GM13977 (cell line): ENCODE results near the gene TIMM44.
A peak's percentile ranks its signal among the peaks of the same experiment; 100 is the strongest.
"Not testable (repeated sequence)": the region's sequence is repeated elsewhere in the genome, so short reads cannot be mapped to it uniquely, and the experiment has no call there.

Experiments
- DNase-seq: peaks from one replicate; pipeline ENCODE4 v3.0.0; 2012; ENCODE audit warnings: low spot score
- in situ Hi-C: fragments of 300-500 bp; cut with MboI; formaldehyde crosslinking; loops from one replicate; pipeline ENCODE4 v1.12.0; 2022; ENCODE audit warnings: low sequenced_read_pairs, low pct_unique_long_range_greater_than_20kb, mixed read lengths, inconsistent platforms; ENCODE audit not compliant: unreplicated experiment
- TF ChIP-seq, protein P1 (sequence below): IDR thresholded peaks from 2 replicates; pipeline ENCODE4 v1.5.1; 2012; ENCODE audit warnings: mild to moderate bottlenecking, control low read depth; ENCODE audit not compliant: insufficient read depth; ENCODE audit errors: extremely low read depth, missing control alignments

TIMM44 gene

DNA sequence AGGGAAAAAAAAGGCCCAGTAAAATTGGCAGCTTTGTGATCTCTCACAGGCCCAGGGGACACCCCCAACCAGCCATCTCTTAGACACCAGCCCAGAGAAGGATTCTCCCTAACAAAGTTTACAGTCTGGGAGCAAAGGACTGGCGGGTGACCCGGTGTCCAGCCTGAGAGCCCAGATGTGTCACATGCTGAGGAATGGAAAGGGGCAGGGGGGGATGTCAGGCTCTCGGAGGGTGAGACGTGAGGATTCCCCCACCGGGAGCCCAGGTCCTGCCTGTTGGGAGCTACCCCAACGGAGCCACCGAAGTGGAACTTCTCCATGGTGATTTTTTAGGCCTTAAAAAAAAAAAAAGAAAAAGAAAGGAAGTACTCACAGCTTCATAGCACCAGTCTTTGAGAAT, 12.7 kb downstream of the TIMM44 start:
- TF ChIP-seq, protein P1, sequence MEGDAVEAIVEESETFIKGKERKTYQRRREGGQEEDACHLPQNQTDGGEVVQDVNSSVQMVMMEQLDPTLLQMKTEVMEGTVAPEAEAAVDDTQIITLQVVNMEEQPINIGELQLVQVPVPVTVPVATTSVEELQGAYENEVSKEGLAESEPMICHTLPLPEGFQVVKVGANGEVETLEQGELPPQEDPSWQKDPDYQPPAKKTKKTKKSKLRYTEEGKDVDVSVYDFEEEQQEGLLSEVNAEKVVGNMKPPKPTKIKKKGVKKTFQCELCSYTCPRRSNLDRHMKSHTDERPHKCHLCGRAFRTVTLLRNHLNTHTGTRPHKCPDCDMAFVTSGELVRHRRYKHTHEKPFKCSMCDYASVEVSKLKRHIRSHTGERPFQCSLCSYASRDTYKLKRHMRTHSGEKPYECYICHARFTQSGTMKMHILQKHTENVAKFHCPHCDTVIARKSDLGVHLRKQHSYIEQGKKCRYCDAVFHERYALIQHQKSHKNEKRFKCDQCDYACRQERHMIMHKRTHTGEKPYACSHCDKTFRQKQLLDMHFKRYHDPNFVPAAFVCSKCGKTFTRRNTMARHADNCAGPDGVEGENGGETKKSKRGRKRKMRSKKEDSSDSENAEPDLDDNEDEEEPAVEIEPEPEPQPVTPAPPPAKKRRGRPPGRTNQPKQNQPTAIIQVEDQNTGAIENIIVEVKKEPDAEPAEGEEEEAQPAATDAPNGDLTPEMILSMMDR = no peak
- DNase-seq = no peak
- in situ Hi-C loops = no loop called here

DNA sequence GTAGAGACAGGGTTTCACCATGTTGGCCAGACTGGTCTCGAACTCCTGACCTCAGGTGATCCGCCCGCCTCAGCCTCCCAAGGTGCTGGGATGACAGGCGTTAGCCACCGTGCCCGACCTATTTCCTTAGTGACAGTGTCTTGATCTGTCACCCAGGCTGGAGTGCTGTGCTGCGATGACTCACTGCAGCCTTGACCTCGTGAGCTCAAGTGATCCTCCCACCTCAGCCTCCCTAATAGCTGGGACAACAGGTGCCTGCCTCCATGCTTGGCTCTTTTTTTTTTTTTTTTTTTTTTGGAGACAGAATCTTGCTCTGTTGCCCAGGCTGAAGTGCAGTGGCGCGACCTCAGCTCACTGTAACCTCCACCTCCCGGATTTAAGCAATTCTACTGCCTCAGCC, 13.4 kb downstream of the TIMM44 start:
- in situ Hi-C loops, DNase-seq: not testable (repeated sequence)

DNA sequence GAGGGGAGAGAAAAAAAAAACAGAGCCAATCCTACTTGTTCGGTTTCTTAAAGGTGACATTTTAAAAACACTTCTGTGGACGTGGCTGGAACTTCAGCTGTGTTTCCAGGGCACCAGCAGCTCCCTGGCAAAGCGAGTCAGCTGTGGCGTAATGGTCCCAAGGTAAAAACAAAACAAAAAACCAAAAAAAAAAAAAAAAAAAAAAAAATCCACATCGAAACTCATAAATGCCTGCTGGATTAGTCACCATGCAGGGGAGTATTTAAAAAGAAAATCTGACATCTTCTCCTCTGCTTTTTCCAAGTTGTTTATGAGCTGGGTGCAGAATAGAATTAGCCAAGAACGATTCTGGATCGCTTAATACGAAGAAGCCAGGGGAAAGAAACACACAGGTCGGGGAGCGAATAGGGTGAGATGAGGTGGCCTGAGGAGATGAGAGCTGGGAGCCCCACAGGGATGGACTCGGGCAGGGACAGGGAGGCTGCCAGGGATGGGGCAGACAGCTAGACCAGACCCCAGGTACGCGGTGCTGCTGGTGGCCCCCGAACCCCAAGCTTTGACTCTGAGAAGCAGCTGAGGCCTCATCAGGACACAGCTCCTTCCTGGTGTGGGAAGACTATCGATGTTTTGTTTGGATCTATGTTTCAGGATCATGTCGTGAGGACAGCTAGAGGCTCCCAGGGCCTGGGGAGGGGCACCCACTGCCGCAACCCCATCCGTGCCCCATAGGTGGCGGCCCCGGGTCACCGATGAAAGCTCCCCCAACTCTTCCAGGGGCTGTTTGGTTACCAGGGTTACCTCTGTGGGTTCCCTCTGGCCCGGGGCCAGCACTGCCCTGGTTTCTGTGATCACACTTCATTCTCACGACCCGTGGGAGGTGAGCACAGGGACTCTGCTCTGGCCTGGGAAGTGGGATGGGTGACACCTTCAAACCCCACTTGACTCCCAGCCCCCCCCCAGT, 14.4 kb downstream of the TIMM44 start:
- in situ Hi-C loops = no loop called here
- peak; percentile 78 for DNase-seq
- TF ChIP-seq, protein P1 = peak; percentile 59

DNA sequence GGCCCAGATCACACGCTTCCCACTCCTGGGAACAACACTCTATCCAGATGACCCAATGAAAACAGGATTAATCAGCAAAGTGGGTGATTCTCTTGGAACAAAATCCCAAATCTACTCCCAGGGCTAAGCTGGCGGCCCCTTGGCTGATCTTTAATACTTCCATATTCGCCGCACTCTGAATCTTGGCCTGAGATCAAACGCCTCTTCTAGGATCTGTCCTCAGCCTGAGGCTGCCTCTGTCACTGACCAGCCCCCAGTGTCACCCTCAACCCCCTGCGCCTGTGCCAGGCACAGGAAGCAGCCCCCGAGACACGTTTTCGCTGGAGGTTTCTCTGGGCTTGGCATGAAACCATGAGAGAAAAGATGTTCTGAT, 15.1 kb downstream of the TIMM44 start:
- DNase-seq = no peak
- TF ChIP-seq, protein P1 = no peak
- in situ Hi-C loops = no loop called here

DNA sequence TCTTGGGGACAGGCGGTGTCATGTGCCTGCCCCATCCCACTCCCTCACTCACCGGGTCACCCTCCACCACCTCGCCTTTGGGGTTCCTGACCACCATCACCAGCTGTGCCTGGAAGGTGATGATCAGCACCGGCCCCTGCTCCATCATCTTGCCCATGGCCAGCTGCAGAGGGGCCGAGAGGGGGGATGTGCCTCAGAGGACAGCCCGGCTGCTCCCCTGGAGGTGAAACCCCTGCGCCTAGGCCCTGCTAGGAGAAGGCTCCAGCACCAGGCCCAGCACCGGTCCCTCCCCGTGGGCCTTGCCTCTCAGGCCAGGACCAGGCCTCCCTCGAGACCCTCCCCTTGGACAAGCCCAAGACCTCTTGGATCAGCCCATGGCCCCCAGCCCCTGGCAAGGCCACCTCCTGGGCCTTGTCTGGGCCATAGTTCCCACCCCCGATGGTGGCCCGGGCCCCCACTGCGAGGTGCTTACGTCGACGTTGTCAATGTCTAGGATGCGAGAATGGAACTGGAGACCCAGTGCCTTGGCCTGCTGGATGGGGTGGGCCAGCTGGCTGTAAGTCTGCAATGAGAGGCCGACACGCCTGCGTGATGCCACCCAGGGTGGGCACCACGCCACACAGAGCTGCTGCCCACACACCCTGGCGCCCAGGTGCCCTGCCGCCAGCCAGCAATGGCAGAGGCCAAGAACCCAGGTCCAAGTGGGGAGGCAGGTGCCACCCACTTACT, 15.7 kb downstream of the TIMM44 start:
- DNase-seq = no peak
- TF ChIP-seq, protein P1 = no peak
- in situ Hi-C loops = no loop called here

DNA sequence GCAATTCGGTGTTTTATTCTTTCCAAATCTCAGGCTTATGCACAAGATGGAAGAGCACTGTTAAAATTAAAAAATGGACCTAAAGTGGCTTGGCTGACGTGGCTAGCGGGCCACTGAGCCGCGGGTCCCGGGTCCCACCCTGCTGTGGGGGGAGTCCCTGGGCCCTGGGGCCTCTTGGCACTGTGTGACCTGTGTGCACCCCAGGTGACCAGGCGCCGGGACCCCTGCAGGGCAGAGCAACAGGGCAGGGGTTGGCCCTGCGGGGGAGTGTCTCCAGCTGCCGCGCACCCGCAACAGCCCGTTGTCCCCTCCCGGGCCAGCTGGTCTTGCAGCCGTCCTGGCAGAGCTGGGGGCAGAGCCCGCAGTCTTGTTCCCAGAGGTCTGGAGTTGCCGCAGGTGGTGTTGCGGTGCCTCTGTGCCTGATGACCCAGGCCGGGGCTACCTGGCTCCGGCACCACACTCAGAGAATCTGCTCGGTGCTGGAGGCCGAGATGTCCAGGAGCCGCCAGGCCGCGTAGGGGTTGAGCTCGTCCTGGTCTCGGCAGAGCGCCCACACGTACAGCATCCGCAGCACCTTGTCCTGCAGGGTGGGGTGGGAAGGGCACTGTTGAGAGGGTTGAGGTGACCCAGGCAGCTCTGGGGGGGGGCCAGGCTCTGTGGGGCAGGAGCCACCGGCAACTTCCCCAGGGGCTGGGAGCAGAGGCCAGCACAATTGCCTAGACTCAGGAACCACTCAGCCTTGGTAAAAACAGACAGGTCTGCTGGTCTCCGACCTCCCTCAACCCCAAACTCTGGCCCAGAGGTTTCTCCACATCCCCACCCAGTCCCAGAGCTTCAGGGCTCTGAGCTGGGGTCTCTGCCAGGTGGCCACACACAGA, 16.5 kb downstream of the TIMM44 start:
- in situ Hi-C loops = no loop called here
- DNase-seq = no peak
- TF ChIP-seq, protein P1 = no peak
